ENCODE data around the gene SIK2. TPM values are rescaled to one million over a fixed set of nuclear protein-coding genes. Genes with fewer than 3 reads are reported as not detected.

SIK2 gene
- total RNA-seq, 1 experiment from 2014 or later, result 13.9 TPM

DNA sequence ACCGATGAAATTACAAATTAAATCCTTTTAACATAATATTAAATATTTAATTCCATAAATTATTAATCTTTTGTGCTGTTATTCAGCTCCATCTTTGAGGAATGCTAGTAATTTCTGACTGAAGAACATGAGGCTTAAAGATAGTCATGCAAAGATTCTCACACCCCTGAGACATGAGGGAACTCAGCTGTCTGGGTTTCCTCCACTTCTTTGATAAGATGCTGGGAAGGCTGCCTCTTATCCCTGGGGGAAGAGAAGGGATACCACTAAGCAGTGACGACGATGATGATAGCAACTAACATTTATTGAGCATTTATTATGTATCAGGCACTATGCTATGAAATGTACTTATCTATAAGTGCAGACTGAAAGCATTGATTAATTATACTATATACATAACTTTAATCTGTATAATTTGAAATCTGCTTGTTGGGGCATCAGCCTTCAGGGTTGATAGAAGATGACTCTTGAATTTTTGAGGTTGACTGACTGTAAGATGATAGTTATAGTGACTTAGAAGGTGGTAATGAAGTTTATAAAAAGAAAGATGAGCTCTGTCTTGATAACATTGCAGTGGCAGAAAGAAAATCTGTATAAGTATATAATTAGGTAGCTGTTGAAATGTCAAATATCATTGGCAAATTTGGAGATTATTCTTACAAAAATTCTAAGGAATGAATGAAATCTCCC, 78.4 kb downstream of the SIK2 start:
- H3K36me3 Mint-ChIP-seq (ENCODE audit: insufficient read depth, unreplicated experiment), result no peaks in the 10 kb centered on the region
- CTCF ChIA-PET, result no interaction called here
- no TSS peak for BruUV-seq (replicated peaks)
- H3K27me3 Mint-ChIP-seq (ENCODE audit: unreplicated experiment), result no peaks in the 10 kb centered on the region
- intact Hi-C loops (cut with micrococcal nuclease; ENCODE audit: unreplicated experiment), result no loop called here
- no peaks in the 10 kb centered on the region for H3K9me3 Mint-ChIP-seq (ENCODE audit: low read depth, unreplicated experiment)
- TF ChIP-seq, protein P1, sequence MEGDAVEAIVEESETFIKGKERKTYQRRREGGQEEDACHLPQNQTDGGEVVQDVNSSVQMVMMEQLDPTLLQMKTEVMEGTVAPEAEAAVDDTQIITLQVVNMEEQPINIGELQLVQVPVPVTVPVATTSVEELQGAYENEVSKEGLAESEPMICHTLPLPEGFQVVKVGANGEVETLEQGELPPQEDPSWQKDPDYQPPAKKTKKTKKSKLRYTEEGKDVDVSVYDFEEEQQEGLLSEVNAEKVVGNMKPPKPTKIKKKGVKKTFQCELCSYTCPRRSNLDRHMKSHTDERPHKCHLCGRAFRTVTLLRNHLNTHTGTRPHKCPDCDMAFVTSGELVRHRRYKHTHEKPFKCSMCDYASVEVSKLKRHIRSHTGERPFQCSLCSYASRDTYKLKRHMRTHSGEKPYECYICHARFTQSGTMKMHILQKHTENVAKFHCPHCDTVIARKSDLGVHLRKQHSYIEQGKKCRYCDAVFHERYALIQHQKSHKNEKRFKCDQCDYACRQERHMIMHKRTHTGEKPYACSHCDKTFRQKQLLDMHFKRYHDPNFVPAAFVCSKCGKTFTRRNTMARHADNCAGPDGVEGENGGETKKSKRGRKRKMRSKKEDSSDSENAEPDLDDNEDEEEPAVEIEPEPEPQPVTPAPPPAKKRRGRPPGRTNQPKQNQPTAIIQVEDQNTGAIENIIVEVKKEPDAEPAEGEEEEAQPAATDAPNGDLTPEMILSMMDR (IDR thresholded peaks at IDR 0.05; ENCODE audit: unreplicated experiment), result no peak
- no peak for DNase-seq
- H3K4me1 Mint-ChIP-seq (ENCODE audit: low read depth, unreplicated experiment), result no peaks in the 10 kb centered on the region
- no peak overlapping the region for H3K4me3 Mint-ChIP-seq (ENCODE audit: low read depth, unreplicated experiment)
- H3K27ac Mint-ChIP-seq (ENCODE audit: unreplicated experiment), result no peak overlapping the region

DNA sequence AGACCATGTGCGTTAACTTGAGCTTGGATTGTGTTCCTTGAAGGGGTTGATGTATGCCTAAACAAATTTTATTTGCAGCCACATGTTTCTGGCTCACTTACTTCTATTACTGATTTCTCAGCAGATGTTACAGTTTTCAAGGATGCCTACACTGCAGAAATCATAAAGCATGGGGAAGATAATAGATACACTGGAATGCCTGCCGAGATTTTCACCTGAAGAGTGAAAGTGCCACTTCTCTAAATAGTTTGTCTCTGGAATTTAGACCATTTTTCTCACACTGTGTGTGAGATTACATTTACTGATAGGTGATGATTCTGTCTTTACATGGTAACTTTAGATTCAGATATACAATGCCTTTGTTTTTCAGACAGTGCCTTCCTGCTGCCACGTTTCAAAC, 81.6 kb downstream of the SIK2 start:
- peaks cover 12% of the 10 kb centered on the region for H3K4me1 Mint-ChIP-seq (ENCODE audit: low read depth, unreplicated experiment)
- TF ChIP-seq, protein P1 (IDR thresholded peaks at IDR 0.05; ENCODE audit: unreplicated experiment), result no peak
- CTCF ChIA-PET, result no interaction called here
- DNase-seq, result no peak
- intact Hi-C loops (cut with micrococcal nuclease; ENCODE audit: unreplicated experiment), result no loop called here
- H3K4me3 Mint-ChIP-seq (ENCODE audit: low read depth, unreplicated experiment), result no peak overlapping the region
- H3K9me3 Mint-ChIP-seq (ENCODE audit: low read depth, unreplicated experiment), result no peaks in the 10 kb centered on the region
- H3K27me3 Mint-ChIP-seq (ENCODE audit: unreplicated experiment), result no peaks in the 10 kb centered on the region
- H3K36me3 Mint-ChIP-seq (ENCODE audit: insufficient read depth, unreplicated experiment), result peaks cover 8% of the 10 kb centered on the region
- no TSS peak for BruUV-seq (replicated peaks)
- no peak overlapping the region for H3K27ac Mint-ChIP-seq (ENCODE audit: unreplicated experiment)

DNA sequence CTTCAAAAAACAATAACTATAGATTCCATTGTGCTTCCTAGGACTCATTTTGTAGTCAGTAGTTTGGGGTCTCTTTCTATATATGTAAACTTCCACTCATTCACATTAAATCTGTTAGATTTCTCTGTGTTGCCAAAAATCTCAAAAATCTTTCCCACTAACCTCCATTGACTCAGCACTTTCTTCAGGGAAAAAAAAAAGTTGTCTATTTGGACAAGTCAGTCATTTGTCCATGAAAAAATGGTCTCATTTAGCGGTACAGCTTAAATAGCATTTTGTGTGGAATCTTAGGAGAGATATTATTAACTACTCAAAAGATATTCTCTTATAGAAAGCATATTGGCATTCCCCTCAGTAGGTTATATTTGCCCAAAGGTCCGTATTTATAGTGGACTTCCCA, 82.0 kb downstream of the SIK2 start:
- CTCF ChIA-PET, result no interaction called here
- Mint-ChIP-seq H3K9me3 (ENCODE audit: low read depth, unreplicated experiment) (no peaks in the 10 kb centered on the region), H3K27me3 (ENCODE audit: unreplicated experiment) (no peaks in the 10 kb centered on the region), H3K4me3 (ENCODE audit: low read depth, unreplicated experiment) (no peak overlapping the region), H3K4me1 (ENCODE audit: low read depth, unreplicated experiment) (peaks cover 17% of the 10 kb centered on the region), H3K36me3 (ENCODE audit: insufficient read depth, unreplicated experiment) (peaks cover 8% of the 10 kb centered on the region), H3K27ac (ENCODE audit: unreplicated experiment) (no peak overlapping the region)
- no peak for DNase-seq
- BruUV-seq (replicated peaks), result no TSS peak
- TF ChIP-seq, protein P1 (IDR thresholded peaks at IDR 0.05; ENCODE audit: unreplicated experiment), result no peak
- intact Hi-C loops (cut with micrococcal nuclease; ENCODE audit: unreplicated experiment), result no loop called here

DNA sequence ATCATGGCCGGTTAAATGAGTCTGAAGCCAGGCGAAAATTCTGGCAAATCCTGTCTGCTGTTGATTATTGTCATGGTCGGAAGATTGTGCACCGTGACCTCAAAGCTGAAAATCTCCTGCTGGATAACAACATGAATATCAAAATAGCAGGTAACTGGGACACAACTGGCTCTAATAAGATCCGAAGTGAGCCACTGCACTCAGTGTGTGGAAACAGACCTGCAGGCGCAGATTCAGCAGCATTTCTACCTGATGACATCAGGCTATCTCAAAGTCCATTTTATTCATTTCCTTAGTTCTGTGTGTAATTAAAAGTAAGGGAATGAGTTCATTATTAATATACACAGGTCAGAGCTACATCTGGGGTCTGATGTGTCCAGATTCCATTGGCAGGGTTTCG, 85.8 kb downstream of the SIK2 start:
- peaks cover 34% of the 10 kb centered on the region for H3K4me1 Mint-ChIP-seq (ENCODE audit: low read depth, unreplicated experiment)
- TF ChIP-seq, protein P1 (IDR thresholded peaks at IDR 0.05; ENCODE audit: unreplicated experiment), result no peak
- no peak for DNase-seq
- H3K4me3 Mint-ChIP-seq (ENCODE audit: low read depth, unreplicated experiment), result no peak overlapping the region
- no peaks in the 10 kb centered on the region for H3K27me3 Mint-ChIP-seq (ENCODE audit: unreplicated experiment)
- no peaks in the 10 kb centered on the region for H3K9me3 Mint-ChIP-seq (ENCODE audit: low read depth, unreplicated experiment)
- intact Hi-C loops (cut with micrococcal nuclease; ENCODE audit: unreplicated experiment), result no loop called here
- CTCF ChIA-PET, result no interaction called here
- BruUV-seq (replicated peaks), result no TSS peak
- peak overlapping the region; percentile 50 for H3K27ac Mint-ChIP-seq (ENCODE audit: unreplicated experiment)
- peaks cover 14% of the 10 kb centered on the region for H3K36me3 Mint-ChIP-seq (ENCODE audit: insufficient read depth, unreplicated experiment)

All from Calu3 (cell line).